ENCODE data around the gene PPP4R3B. TPM values are rescaled to one million over a fixed set of nuclear protein-coding genes. Genes with fewer than 3 reads are reported as not detected.
A peak's percentile ranks its signal among the peaks of the same experiment; 100 is the strongest.
"Not testable (repeated sequence)": the region's sequence is repeated elsewhere in the genome, so short reads cannot be mapped to it uniquely, and the experiment has no call there.

The PPP4R3B gene
- total RNA-seq, 1 experiment from 2014 or later = 23.5 TPM

GRCh38 chr2:55569002-55569401 is 48.4 kb downstream of the PPP4R3B start:
- not testable (repeated sequence) for DNase-seq; H3K4me3 ChIP-seq (ENCODE audit: insufficient read depth, low read depth, low read length); H3K27me3 ChIP-seq (ENCODE audit: control insufficient read depth, insufficient read depth, low read length); H3K36me3 ChIP-seq (replicated peaks; ENCODE audit: control insufficient read depth, insufficient read depth, low read length)

GRCh38 chr2:55567298-55567697 is 50.1 kb downstream of the PPP4R3B start:
- Histone ChIP-seq H3K27me3 (ENCODE audit: control insufficient read depth, insufficient read depth, low read length) (no peaks in the 10 kb centered on the region), H3K36me3 (replicated peaks; ENCODE audit: control insufficient read depth, insufficient read depth, low read length) (peaks cover 7% of the 10 kb centered on the region), H3K4me3 (ENCODE audit: insufficient read depth, low read depth, low read length) (no peak overlapping the region)
- DNase-seq = no peak

- no peak for DNase-seq
- no peaks in the 10 kb centered on the region for H3K27me3 ChIP-seq (ENCODE audit: control insufficient read depth, insufficient read depth, low read length)
- peaks cover 8% of the 10 kb centered on the region for H3K36me3 ChIP-seq (replicated peaks; ENCODE audit: control insufficient read depth, insufficient read depth, low read length)
- no peak overlapping the region for H3K4me3 ChIP-seq (ENCODE audit: insufficient read depth, low read depth, low read length)
Measured at GRCh38 chr2:55565613-55566012, 51.8 kb downstream of the PPP4R3B start.

- H3K36me3 ChIP-seq (replicated peaks; ENCODE audit: control insufficient read depth, insufficient read depth, low read length) = peaks cover 8% of the 10 kb centered on the region
Measured at GRCh38 chr2:55560855-55561254, 56.6 kb downstream of the PPP4R3B start.

GRCh38 chr2:55556809-55557208 is 60.6 kb downstream of the PPP4R3B start:
- Histone ChIP-seq H3K27me3 (ENCODE audit: control insufficient read depth, insufficient read depth, low read length) (no peaks in the 10 kb centered on the region), H3K36me3 (replicated peaks; ENCODE audit: control insufficient read depth, insufficient read depth, low read length) (no peaks in the 10 kb centered on the region; the same call in none of the 2 replicates)
- no peak for DNase-seq

More at GRCh38 chr2:55560855-55561254, 56.6 kb downstream of the PPP4R3B start:
- no peaks in the 10 kb centered on the region for H3K27me3 ChIP-seq (ENCODE audit: control insufficient read depth, insufficient read depth, low read length)
- no peak overlapping the region for H3K4me3 ChIP-seq (ENCODE audit: insufficient read depth, low read depth, low read length)
- DNase-seq = no peak

GRCh38 chr2:55555977-55556376 is 61.4 kb downstream of the PPP4R3B start:
- Histone ChIP-seq H3K36me3 (replicated peaks; ENCODE audit: control insufficient read depth, insufficient read depth, low read length) (no peaks in the 10 kb centered on the region; the same call in none of the 2 replicates), H3K4me3 (ENCODE audit: insufficient read depth, low read depth, low read length) (no peak overlapping the region), H3K27me3 (ENCODE audit: control insufficient read depth, insufficient read depth, low read length) (no peaks in the 10 kb centered on the region)
- no peak for DNase-seq

More at GRCh38 chr2:55556809-55557208, 60.6 kb downstream of the PPP4R3B start:
- no peak overlapping the region for H3K4me3 ChIP-seq (ENCODE audit: insufficient read depth, low read depth, low read length)

- DNase-seq = no peak
- no peaks in the 10 kb centered on the region for H3K27me3 ChIP-seq (ENCODE audit: control insufficient read depth, insufficient read depth, low read length)
- no peak overlapping the region for H3K4me3 ChIP-seq (ENCODE audit: insufficient read depth, low read depth, low read length)
- H3K36me3 ChIP-seq (replicated peaks; ENCODE audit: control insufficient read depth, insufficient read depth, low read length) = no peaks in the 10 kb centered on the region; the same call in 1 of the 2 replicates
Measured at GRCh38 chr2:55553321-55553720, 64.1 kb downstream of the PPP4R3B start.

- no peak for DNase-seq
- Histone ChIP-seq H3K36me3 (replicated peaks; ENCODE audit: control insufficient read depth, insufficient read depth, low read length) (no peaks in the 10 kb centered on the region; the same call in 1 of the 2 replicates), H3K4me3 (ENCODE audit: insufficient read depth, low read depth, low read length) (no peak overlapping the region), H3K27me3 (ENCODE audit: control insufficient read depth, insufficient read depth, low read length) (no peaks in the 10 kb centered on the region)
Measured at GRCh38 chr2:55550368-55551102, 66.9 kb downstream of the PPP4R3B start.

GRCh38 chr2:55547679-55548078 is 69.7 kb downstream of the PPP4R3B start:
- H3K4me3 ChIP-seq (ENCODE audit: insufficient read depth, low read depth, low read length); H3K27me3 ChIP-seq (ENCODE audit: control insufficient read depth, insufficient read depth, low read length); H3K36me3 ChIP-seq (replicated peaks; ENCODE audit: control insufficient read depth, insufficient read depth, low read length); DNase-seq: not testable (repeated sequence)

GRCh38 chr2:55547001-55547400 is 70.4 kb downstream of the PPP4R3B start:
- Histone ChIP-seq H3K36me3 (replicated peaks; ENCODE audit: control insufficient read depth, insufficient read depth, low read length) (no peaks in the 10 kb centered on the region; the same call in 1 of the 2 replicates), H3K4me3 (ENCODE audit: insufficient read depth, low read depth, low read length) (no peak overlapping the region), H3K27me3 (ENCODE audit: control insufficient read depth, insufficient read depth, low read length) (no peaks in the 10 kb centered on the region)
- no peak for DNase-seq

- Histone ChIP-seq H3K36me3 (replicated peaks; ENCODE audit: control insufficient read depth, insufficient read depth, low read length) (no peaks in the 10 kb centered on the region; the same call in none of the 2 replicates), H3K4me3 (ENCODE audit: insufficient read depth, low read depth, low read length) (no peak overlapping the region), H3K27me3 (ENCODE audit: control insufficient read depth, insufficient read depth, low read length) (no peaks in the 10 kb centered on the region)
- no peak for DNase-seq
Measured at GRCh38 chr2:55530539-55531081, 86.8 kb downstream of the PPP4R3B start.

GRCh38 chr2:55526174-55526573 is 91.2 kb downstream of the PPP4R3B start:
- no peaks in the 10 kb centered on the region for H3K27me3 ChIP-seq (ENCODE audit: control insufficient read depth, insufficient read depth, low read length)
- no peaks in the 10 kb centered on the region; the same call in none of the 2 replicates for H3K36me3 ChIP-seq (replicated peaks; ENCODE audit: control insufficient read depth, insufficient read depth, low read length)
- DNase-seq = no peak
- H3K4me3 ChIP-seq (ENCODE audit: insufficient read depth, low read depth, low read length) = no peak overlapping the region

GRCh38 chr2:55524884-55525437 is 92.5 kb downstream of the PPP4R3B start:
- no peak for DNase-seq
- H3K27me3 ChIP-seq (ENCODE audit: control insufficient read depth, insufficient read depth, low read length) = peaks cover 6% of the 10 kb centered on the region; the same call in 1 of the 2 replicates
- H3K36me3 ChIP-seq (replicated peaks; ENCODE audit: control insufficient read depth, insufficient read depth, low read length) = no peaks in the 10 kb centered on the region; the same call in none of the 2 replicates

GRCh38 chr2:55519938-55520885 is 97.2 kb downstream of the PPP4R3B start:
- Histone ChIP-seq H3K27me3 (ENCODE audit: control insufficient read depth, insufficient read depth, low read length) (peaks cover 6% of the 10 kb centered on the region; the same call in 1 of the 2 replicates), H3K36me3 (replicated peaks; ENCODE audit: control insufficient read depth, insufficient read depth, low read length) (no peaks in the 10 kb centered on the region; the same call in 1 of the 2 replicates), H3K4me3 (ENCODE audit: insufficient read depth, low read depth, low read length) (peak overlapping the region; percentile 83)
- peak; percentile 29 for DNase-seq

More at GRCh38 chr2:55524884-55525437, 92.5 kb downstream of the PPP4R3B start:
- H3K4me3 ChIP-seq (ENCODE audit: insufficient read depth, low read depth, low read length) = no peak overlapping the region

Measured in H7 (cell line).